Panc1 (cell line): ENCODE results near the gene COIL. TPM values are rescaled to one million over a fixed set of nuclear protein-coding genes. Genes with fewer than 3 reads are reported as not detected.

ENCODE experiments used
- ATAC-seq: fragments of 200-7000 bp; cut with Tn5 transposase; 2 replicates; pipeline ENCODE4 v1.9.1; 2020; ENCODE audit warnings: mild to moderate bottlenecking, moderate library complexity
- BruUV-seq: library from RNA; stranded (reverse); fragments of 400-500 nt; replicated peaks from 2 replicates; lab custom pipeline; 2021; lab: Mats Ljungman, UMichigan
- CTCF ChIA-PET: fragments of 300-600 bp; sonication (Branson Sonifier 250); formaldehyde crosslinking; loops from one replicate; lab custom pipeline; 2022; ENCODE audit warnings: antibody characterized with exemption; lab: Charles Lee
- POLR2A ChIA-PET: fragments of 300-600 bp; sonication (Branson Sonifier 250); formaldehyde crosslinking; loops from one replicate; lab custom pipeline; 2022; ENCODE audit warnings: antibody characterized with exemption; lab: Charles Lee
- DNase-seq: peaks from one replicate; pipeline ENCODE4 v3.0.0-alpha.2; 2010; ENCODE audit warnings: low read depth, low spot score
- H3K27ac ChIP-seq: 2 replicates; pipeline ENCODE4 v1.5.1; 2011; ENCODE audit warnings: mild to moderate bottlenecking, low read length, inconsistent platforms
- H3K27me3 ChIP-seq: fragments of 200-500 bp; sonication (Bioruptor generic); 2 replicates; pipeline ENCODE4 v1.6.0; 2014; ENCODE audit warnings: low read length, inconsistent platforms; ENCODE audit not compliant: control insufficient read depth, insufficient read depth
- H3K36me3 ChIP-seq: fragments of 200-500 bp; sonication (Bioruptor generic); 2 replicates; pipeline ENCODE4 v1.5.1; 2014; ENCODE audit warnings: inconsistent platforms, mild to moderate bottlenecking, low read length, moderate library complexity; ENCODE audit not compliant: control insufficient read depth, insufficient read depth
- H3K4me1 ChIP-seq: 2 replicates; pipeline ENCODE4 v1.5.1; 2011; ENCODE audit warnings: inconsistent platforms, mild to moderate bottlenecking, low read length, moderate library complexity; ENCODE audit not compliant: control insufficient read depth, insufficient read depth
- H3K4me3 ChIP-seq, 2 experiments: 2 replicates each; pipeline ENCODE4 v1.5.1; 2011 to 2012; ENCODE audit warnings: low read depth in 2 of 2, low read length in 2 of 2, mild to moderate bottlenecking in 2 of 2, inconsistent platforms in 1 of 2, moderate library complexity in 1 of 2
- H3K9me3 ChIP-seq: fragments of 200-500 bp; sonication (Bioruptor generic); 2 replicates; pipeline ENCODE4 v1.5.1; 2014; ENCODE audit warnings: low read depth, mild to moderate bottlenecking, inconsistent platforms, low read length, moderate library complexity; ENCODE audit not compliant: control insufficient read depth, insufficient read depth
- CTCF ChIP-seq: fragments of 450-650 bp; IDR thresholded peaks from 2 replicates; pipeline ENCODE4 v1.5.1; 2017; ENCODE audit warnings: mild to moderate bottlenecking
- POLR2AphosphoS5 ChIP-seq: IDR thresholded peaks from 2 replicates; pipeline ENCODE4 v1.6.1; 2012; ENCODE audit warnings: mild to moderate bottlenecking, low read depth, low read length, moderate library complexity
- SIN3A ChIP-seq: IDR thresholded peaks from 2 replicates; pipeline ENCODE4 v1.6.1; 2012; ENCODE audit warnings: low read depth, mild to moderate bottlenecking, low read length, moderate library complexity, borderline replicate concordance; ENCODE audit not compliant: insufficient read depth
- TCF7L2 ChIP-seq: IDR thresholded peaks from 2 replicates; pipeline ENCODE4 v1.6.1; 2011; ENCODE audit warnings: mild to moderate bottlenecking, low read depth, low read length, inconsistent platforms
- in situ Hi-C: cut with HindIII; loops from 2 replicates; pipeline ENCODE4 v1.10.0; 2016; ENCODE audit warnings: low sequenced_read_pairs, low pct_unique_long_range_greater_than_20kb
- intact Hi-C: fragments of 100-400 bp; cut with micrococcal nuclease; formaldehyde crosslinking; loops from one replicate; pipeline ENCODE4 v1.10.0; 2022; ENCODE audit not compliant: unreplicated experiment
- total RNA-seq: library from RNA; stranded (reverse); gene quantifications from one replicate; pipeline ENCODE4 v1.2.1, GENCODE V29; 2021; ENCODE audit not compliant: unreplicated experiment

COIL gene
- total RNA-seq, 1 experiment from 2014 or later = 32.9 TPM

DNA sequence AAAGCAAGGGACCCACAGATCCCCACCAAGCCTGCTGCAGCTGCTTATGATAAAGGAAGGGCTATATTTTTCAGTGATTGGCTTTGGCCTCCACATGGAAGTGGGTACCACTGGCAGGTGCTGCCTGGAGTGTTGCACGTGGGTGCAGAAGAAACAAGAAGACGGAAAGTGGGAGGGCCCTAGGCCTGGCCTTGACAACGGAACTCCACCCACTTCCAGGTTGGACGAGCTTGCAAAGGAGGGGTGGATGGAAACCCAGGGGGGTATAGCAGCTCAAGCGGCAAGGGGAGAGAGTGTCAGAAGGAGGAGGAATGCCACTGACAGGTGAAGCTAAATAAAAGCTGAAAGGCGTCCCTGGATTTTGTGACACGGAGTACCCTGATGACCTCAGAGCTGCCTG, 67.3 kb downstream of the COIL start:
- in situ Hi-C loops (no loop called here), intact Hi-C loops (no loop called here)
- Histone ChIP-seq H3K4me3 (no peak overlapping the region), H3K27ac (no peak overlapping the region), H3K9me3 (peaks cover 11% of the 10 kb centered on the region; the same call in 1 of the 2 replicates), H3K36me3 (peaks cover 14% of the 10 kb centered on the region), H3K4me1 (no peaks in the 10 kb centered on the region), H3K27me3 (no peaks in the 10 kb centered on the region)
- POLR2A ChIA-PET = no interaction called here
- DNase-seq (no peak), ATAC-seq (no peak)
- CTCF ChIA-PET = no interaction called here
- no peak for TF ChIP-seq CTCF
- TF ChIP-seq SIN3A = no peak
- no peak for TF ChIP-seq POLR2AphosphoS5
- no peak for TF ChIP-seq TCF7L2
- no TSS peak for BruUV-seq

GRCh38 chr17:56892333-56892732, 68.5 kb downstream of the COIL start:
- H3K4me3 ChIP-seq = no peak overlapping the region
- no peak for TF ChIP-seq CTCF
- CTCF ChIA-PET = no interaction called here
- H3K27ac ChIP-seq = no peak overlapping the region
- H3K36me3 ChIP-seq = peaks cover 14% of the 10 kb centered on the region
- no peak for DNase-seq
- POLR2A ChIA-PET = no interaction called here
- no TSS peak for BruUV-seq
- intact Hi-C loops (no loop called here), in situ Hi-C loops (no loop called here)
- H3K4me1 ChIP-seq = no peaks in the 10 kb centered on the region
- no peak for ATAC-seq
- H3K9me3 ChIP-seq = peaks cover 12% of the 10 kb centered on the region; the same call in 1 of the 2 replicates
- H3K27me3 ChIP-seq = no peaks in the 10 kb centered on the region

DNA sequence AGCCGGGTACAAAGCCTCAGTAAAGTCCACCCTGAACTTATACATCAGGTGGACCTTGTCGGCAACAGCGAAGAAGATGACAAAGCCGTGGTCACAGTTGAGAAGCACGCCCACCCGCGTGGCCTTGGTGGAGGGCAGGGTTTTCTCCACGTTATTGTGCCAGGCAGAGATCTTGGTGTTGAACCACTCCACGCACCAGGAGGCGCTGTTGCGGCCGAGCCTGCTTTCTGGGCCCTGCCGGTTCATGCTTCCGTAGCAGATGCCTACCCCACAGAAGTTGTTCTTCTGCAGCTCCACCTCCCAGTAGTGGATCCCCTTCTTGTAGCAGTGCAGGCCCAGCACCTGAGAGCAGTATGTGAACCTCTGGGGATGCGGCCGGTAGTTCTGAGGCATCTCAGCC, 69.1 kb downstream of the COIL start:
- in situ Hi-C loops = no loop called here
- ChIA-PET POLR2A (no interaction called here), CTCF (no interaction called here)
- intact Hi-C loops = no loop called here
- Histone ChIP-seq H3K27ac (no peak overlapping the region), H3K9me3 (peaks cover 12% of the 10 kb centered on the region; the same call in 1 of the 2 replicates), H3K4me1 (no peaks in the 10 kb centered on the region), H3K27me3 (no peaks in the 10 kb centered on the region), H3K36me3 (peaks cover 14% of the 10 kb centered on the region), H3K4me3 (no peak overlapping the region)
- no peak for ATAC-seq
- no peak for TF ChIP-seq TCF7L2
- TF ChIP-seq POLR2AphosphoS5 = no peak
- TF ChIP-seq SIN3A = no peak
- no peak; the same call in 1 of the 2 replicates for TF ChIP-seq CTCF
- DNase-seq = no peak
- BruUV-seq = no TSS peak
